K562 (cell line): ENCODE data around the gene SEC61A1. TPM values are rescaled to one million over a fixed set of nuclear protein-coding genes. Genes with fewer than 3 reads are reported as not detected.

Source experiments
- BCOR ChIP-seq: fragments of 450-650 bp; IDR thresholded peaks from 2 replicates; pipeline ENCODE4 v1.6.1; 2016
- CAMTA2 ChIP-seq: fragments of 250-450 bp; sonication (Bioruptor Pico); conservative IDR thresholded peaks from 2 replicates; pipeline ENCODE4 v1.5.1; 2022
- CEBPG ChIP-seq, 3 experiments: fragments of 200-800 bp in 1 of 3; sonication (Bioruptor generic) in 1 of 3; sonication (generic) in 1 of 3; formaldehyde crosslinking in 1 of 3; IDR thresholded peaks in 2 of 3; conservative IDR thresholded peaks in 1 of 3; 2 replicates each; pipeline versions ENCODE4 v1.6.1 to v1.8.0; 2016 to 2022; ENCODE audit warnings: missing compliant biosample characterization in 2 of 3, missing genetic modification characterization in 2 of 3, mild to moderate bottlenecking in 1 of 3, missing genetic modification reagents in 1 of 3
- DACH1 ChIP-seq: fragments of 450-650 bp; IDR thresholded peaks from 2 replicates; pipeline ENCODE4 v1.6.1; 2018; ENCODE audit not compliant: partially characterized antibody
- DPF2 ChIP-seq: fragments of 450-650 bp; IDR thresholded peaks from 2 replicates; pipeline ENCODE4 v1.6.1; 2016
- GTF2A2 ChIP-seq: IDR thresholded peaks from 2 replicates; pipeline ENCODE4 v1.6.1; 2016; ENCODE audit warnings: mild to moderate bottlenecking, missing genetic modification characterization, missing compliant biosample characterization
- KLF13 ChIP-seq: fragments of 450-650 bp; IDR thresholded peaks from 2 replicates; pipeline ENCODE4 v1.6.1; 2016; ENCODE audit warnings: missing genetic modification characterization, low read depth, mild to moderate bottlenecking, missing compliant biosample characterization, moderate library complexity, borderline replicate concordance
- L3MBTL2 ChIP-seq: fragments of 450-650 bp; IDR thresholded peaks from 2 replicates; pipeline ENCODE4 v1.6.1; 2016; ENCODE audit warnings: mild to moderate bottlenecking, moderate library complexity
- MCM3 ChIP-seq: fragments of 450-650 bp; IDR thresholded peaks from 2 replicates; pipeline ENCODE4 v1.6.1; 2016
- MEF2A ChIP-seq: IDR thresholded peaks from 2 replicates; pipeline ENCODE4 v1.6.1; 2011; ENCODE audit warnings: low read depth, mild to moderate bottlenecking, low read length, moderate library complexity; ENCODE audit not compliant: control insufficient read depth
- NFE2 ChIP-seq: IDR thresholded peaks from 2 replicates; pipeline ENCODE4 v1.6.1; 2014; ENCODE audit warnings: antibody characterized with exemption, low read depth
- NR4A1 ChIP-seq, 2 experiments: fragments of 250-450 bp in 1 of 2; fragments of 450-650 bp in 1 of 2; sonication (Bioruptor Pico) in 1 of 2; IDR thresholded peaks; 2 replicates each; pipeline versions ENCODE4 v1.4.0 to v1.6.1; 2016 to 2020; ENCODE audit warnings: mild to moderate bottlenecking in 2 of 2, missing compliant biosample characterization in 1 of 2, missing genetic modification characterization in 1 of 2, moderate library complexity in 1 of 2
- POLR2G ChIP-seq: fragments of 200-400 bp; formaldehyde crosslinking; IDR thresholded peaks from 2 replicates; pipeline ENCODE4 v1.6.1; 2017; ENCODE audit warnings: low read depth, mild to moderate bottlenecking, antibody characterized with exemption, low read length, moderate library complexity
- PPARD ChIP-seq: fragments of 250-450 bp; sonication (Bioruptor Pico); IDR thresholded peaks from 2 replicates; pipeline ENCODE4 v1.8.0; 2022; ENCODE audit warnings: inconsistent platforms, mild to moderate bottlenecking, moderate library complexity
- TBP ChIP-seq: optimal IDR thresholded peaks from 2 replicates; pipeline ENCODE3; 2011; ENCODE audit warnings: low read depth, low read length, improper control_type of control experiment
- ZBTB1 ChIP-seq: sonication (generic); formaldehyde crosslinking; IDR thresholded peaks from 2 replicates; pipeline ENCODE4 v1.8.1; 2023; ENCODE audit warnings: missing genetic modification reagents, low read depth, mild to moderate bottlenecking, borderline replicate concordance
- ZFX ChIP-seq: sonication (generic); formaldehyde crosslinking; IDR thresholded peaks from 2 replicates; pipeline ENCODE4 v1.8.0; 2022; ENCODE audit warnings: mild to moderate bottlenecking, missing genetic modification reagents, moderate library complexity
- ZNF79 ChIP-seq: fragments of 250-450 bp; sonication (Bioruptor Pico); IDR thresholded peaks from 2 replicates; pipeline ENCODE4 v1.4.0; 2020; ENCODE audit warnings: low read depth, mild to moderate bottlenecking, moderate library complexity
- polyA plus RNA-seq, 8 experiments: library from polyadenylated mRNA; depleted of rRNA in 4 of 8; stranded (reverse) in 5 of 8; unstranded in 3 of 8; fragments of >200 nt; fragmentation: Nextera tagmentation in 2 of 8; fragmentation: Illumina TruSeq in 1 of 8; extraction: Ambion mirVana in 2 of 8; extraction: Trizol in 1 of 8; gene quantifications; 2 replicates each; pipeline versions ENCODE4 v1.2.1 to v1.2.3, GENCODE V29; 2011 to 2014; ENCODE audit warnings: inconsistent platforms in 1 of 8, missing spikeins in 1 of 8
- total RNA-seq, 7 experiments: library from RNA; depleted of rRNA in 6 of 7; stranded (reverse); fragments of >200 nt in 6 of 7; fragmentation: Illumina TruSeq in 2 of 7; extraction: Trizol in 2 of 7; gene quantifications; 2 replicates each; pipeline versions ENCODE4 v1.2.1 to v1.2.3, GENCODE V29; 2011 to 2021; ENCODE audit warnings: low replicate concordance in 1 of 7
- TF ChIP-seq, protein P1 (sequence below): sonication (generic); formaldehyde crosslinking; IDR thresholded peaks from 2 replicates; pipeline ENCODE4 v1.9.0; 2022; ENCODE audit warnings: mild to moderate bottlenecking, missing genetic modification reagents
- TF ChIP-seq, protein P2 (sequence below): sonication (generic); formaldehyde crosslinking; IDR thresholded peaks from 2 replicates; pipeline ENCODE4 v1.8.1; 2023; ENCODE audit warnings: mild to moderate bottlenecking, missing genetic modification reagents, moderate library complexity
- TF ChIP-seq, protein P3 (sequence below): fragments of 450-650 bp; formaldehyde crosslinking; conservative IDR thresholded peaks from 2 replicates; pipeline ENCODE4 v1.4.0; 2022; ENCODE audit warnings: mild to moderate bottlenecking, missing genetic modification characterization
- TF ChIP-seq, protein P4 (sequence below): fragments of 250-450 bp; sonication (Bioruptor Pico); IDR thresholded peaks from 2 replicates; pipeline ENCODE4 v1.4.0; 2020; ENCODE audit warnings: mild to moderate bottlenecking, moderate library complexity
- TF ChIP-seq, protein P5 (sequence below): sonication (generic); formaldehyde crosslinking; IDR thresholded peaks from 2 replicates; pipeline ENCODE4 v1.5.0; 2020; ENCODE audit warnings: missing genetic modification reagents

Gene SEC61A1
- total and polyA plus RNA-seq, 9 of the 15 experiments (the other 6 are each of a cell fraction or from before 2014, with no cell fraction given): 1.9 to 140 (median 79.1) TPM

DNA sequence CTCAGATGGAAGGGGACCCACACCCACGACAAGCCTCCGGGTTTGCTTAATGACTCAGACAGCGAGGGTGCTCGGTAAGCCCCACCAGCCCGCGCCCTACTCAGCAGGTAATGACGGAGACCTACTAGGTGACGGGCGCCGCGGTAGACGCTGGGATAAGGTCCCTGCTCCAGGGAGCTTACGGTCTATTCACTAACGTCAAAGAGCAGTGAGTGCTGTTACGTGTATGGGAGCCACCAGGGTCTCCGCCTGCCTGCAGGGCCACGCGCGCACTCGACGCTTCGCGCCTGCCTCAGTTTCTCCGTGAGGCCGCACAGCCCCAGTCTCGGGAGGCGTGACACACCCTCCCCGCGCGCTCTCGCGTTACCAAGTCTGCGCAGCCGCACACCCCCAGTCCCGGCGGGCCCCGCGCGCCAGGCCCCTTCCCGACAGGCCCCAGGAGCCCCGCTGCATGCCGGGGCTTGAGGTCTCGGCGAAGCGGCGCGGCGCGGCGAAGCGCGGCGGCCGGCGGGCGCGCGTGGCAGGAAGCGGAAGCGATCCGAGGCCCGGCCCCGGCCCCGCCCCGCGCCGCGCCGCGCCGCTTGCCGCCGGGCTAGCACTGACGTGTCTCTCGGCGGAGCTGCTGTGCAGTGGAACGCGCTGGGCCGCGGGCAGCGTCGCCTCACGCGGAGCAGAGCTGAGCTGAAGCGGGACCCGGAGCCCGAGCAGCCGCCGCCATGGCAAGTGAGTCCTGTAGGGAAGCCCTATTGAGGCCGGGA, at the start of gene SEC61A1 (continued):
- TF ChIP-seq, protein P1, sequence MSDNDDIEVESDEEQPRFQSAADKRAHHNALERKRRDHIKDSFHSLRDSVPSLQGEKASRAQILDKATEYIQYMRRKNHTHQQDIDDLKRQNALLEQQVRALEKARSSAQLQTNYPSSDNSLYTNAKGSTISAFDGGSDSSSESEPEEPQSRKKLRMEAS (CRISPR knock-in tag): no peak
- no peak for TF ChIP-seq NR4A1 (CRISPR knock-in tag; IDR thresholded peaks at IDR 0.05)
- TF ChIP-seq NR4A1 (tag; IDR thresholded peaks at IDR 0.05): no peak
- peak; percentile 96 for TF ChIP-seq L3MBTL2
- TF ChIP-seq, protein P2, sequence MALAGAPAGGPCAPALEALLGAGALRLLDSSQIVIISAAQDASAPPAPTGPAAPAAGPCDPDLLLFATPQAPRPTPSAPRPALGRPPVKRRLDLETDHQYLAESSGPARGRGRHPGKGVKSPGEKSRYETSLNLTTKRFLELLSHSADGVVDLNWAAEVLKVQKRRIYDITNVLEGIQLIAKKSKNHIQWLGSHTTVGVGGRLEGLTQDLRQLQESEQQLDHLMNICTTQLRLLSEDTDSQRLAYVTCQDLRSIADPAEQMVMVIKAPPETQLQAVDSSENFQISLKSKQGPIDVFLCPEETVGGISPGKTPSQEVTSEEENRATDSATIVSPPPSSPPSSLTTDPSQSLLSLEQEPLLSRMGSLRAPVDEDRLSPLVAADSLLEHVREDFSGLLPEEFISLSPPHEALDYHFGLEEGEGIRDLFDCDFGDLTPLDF: peak; percentile 60; the same call in 1 of the 2 replicates
- no peak for TF ChIP-seq MCM3
- TF ChIP-seq BCOR: peak; percentile 94
- TF ChIP-seq DACH1: no peak
- no peak for TF ChIP-seq ZNF79 (CRISPR knock-in tag)
- TF ChIP-seq, protein P3, sequence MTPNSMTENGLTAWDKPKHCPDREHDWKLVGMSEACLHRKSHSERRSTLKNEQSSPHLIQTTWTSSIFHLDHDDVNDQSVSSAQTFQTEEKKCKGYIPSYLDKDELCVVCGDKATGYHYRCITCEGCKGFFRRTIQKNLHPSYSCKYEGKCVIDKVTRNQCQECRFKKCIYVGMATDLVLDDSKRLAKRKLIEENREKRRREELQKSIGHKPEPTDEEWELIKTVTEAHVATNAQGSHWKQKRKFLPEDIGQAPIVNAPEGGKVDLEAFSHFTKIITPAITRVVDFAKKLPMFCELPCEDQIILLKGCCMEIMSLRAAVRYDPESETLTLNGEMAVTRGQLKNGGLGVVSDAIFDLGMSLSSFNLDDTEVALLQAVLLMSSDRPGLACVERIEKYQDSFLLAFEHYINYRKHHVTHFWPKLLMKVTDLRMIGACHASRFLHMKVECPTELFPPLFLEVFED: no peak
- TF ChIP-seq ZFX (CRISPR knock-in tag): peak; percentile 83
- TF ChIP-seq PPARD: no peak
- no peak for TF ChIP-seq KLF13
- no peak for TF ChIP-seq DPF2
- no peak for TF ChIP-seq MEF2A
- no peak for TF ChIP-seq CEBPG (CRISPR knock-in tag; IDR thresholded peaks at IDR 0.05)
- no peak for TF ChIP-seq CEBPG (tag; conservative IDR thresholded peaks at IDR 0.05 in 1 of 2, IDR thresholded peaks at IDR 0.05 in 1 of 2)
- TF ChIP-seq NFE2: no peak
- TF ChIP-seq, protein P4, sequence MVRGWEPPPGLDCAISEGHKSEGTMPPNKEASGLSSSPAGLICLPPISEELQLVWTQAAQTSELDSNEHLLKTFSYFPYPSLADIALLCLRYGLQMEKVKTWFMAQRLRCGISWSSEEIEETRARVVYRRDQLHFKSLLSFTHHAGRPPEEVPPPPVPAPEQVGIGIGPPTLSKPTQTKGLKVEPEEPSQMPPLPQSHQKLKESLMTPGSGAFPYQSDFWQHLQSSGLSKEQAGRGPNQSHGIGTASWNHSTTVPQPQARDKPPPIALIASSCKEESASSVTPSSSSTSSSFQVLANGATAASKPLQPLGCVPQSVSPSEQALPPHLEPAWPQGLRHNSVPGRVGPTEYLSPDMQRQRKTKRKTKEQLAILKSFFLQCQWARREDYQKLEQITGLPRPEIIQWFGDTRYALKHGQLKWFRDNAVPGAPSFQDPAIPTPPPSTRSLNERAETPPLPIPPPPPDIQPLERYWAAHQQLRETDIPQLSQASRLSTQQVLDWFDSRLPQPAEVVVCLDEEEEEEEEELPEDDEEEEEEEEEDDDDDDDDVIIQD: no peak
- TF ChIP-seq, protein P5, sequence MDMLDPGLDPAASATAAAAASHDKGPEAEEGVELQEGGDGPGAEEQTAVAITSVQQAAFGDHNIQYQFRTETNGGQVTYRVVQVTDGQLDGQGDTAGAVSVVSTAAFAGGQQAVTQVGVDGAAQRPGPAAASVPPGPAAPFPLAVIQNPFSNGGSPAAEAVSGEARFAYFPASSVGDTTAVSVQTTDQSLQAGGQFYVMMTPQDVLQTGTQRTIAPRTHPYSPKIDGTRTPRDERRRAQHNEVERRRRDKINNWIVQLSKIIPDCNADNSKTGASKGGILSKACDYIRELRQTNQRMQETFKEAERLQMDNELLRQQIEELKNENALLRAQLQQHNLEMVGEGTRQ (CRISPR knock-in tag): no peak
- TF ChIP-seq TBP: peak; percentile 55
- TF ChIP-seq CAMTA2 (CRISPR knock-in tag): no peak
- TF ChIP-seq GTF2A2 (tag): no peak
- peak; percentile 97 for TF ChIP-seq POLR2G
- no peak for TF ChIP-seq ZBTB1 (CRISPR knock-in tag)
